ENCODE results near the gene CNTNAP5. TPM values are rescaled to one million over a fixed set of nuclear protein-coding genes. Genes with fewer than 3 reads are reported as not detected.

The CNTNAP5 gene
- total and polyA plus RNA-seq, 9 of the 15 experiments (the other 6 are each of a cell fraction or from before 2014, with no cell fraction given) = not detected

- TF ChIP-seq ATF1 (CRISPR knock-in tag; IDR thresholded peaks at IDR 0.05) (no peak), ATF1 (tag; IDR thresholded peaks at IDR 0.05) (no peak)
Measured at GRCh38 chr2:124151691-124152090, 126.6 kb downstream of the CNTNAP5 start (continued).

- in situ Hi-C loops (cut with MboI) (no loop called here), intact Hi-C loops (cut with micrococcal nuclease) (no loop called here)
- no peak for ATAC-seq
- TF ChIP-seq WHSC1 (IDR thresholded peaks at IDR 0.05; ENCODE audit: low read length) (no peak), XRCC5 (IDR thresholded peaks at IDR 0.05; ENCODE audit: low read depth, low read length) (no peak), ATF3 (IDR thresholded peaks at IDR 0.05) (no peak), ATF3 (CRISPR knock-in tag; conservative IDR thresholded peaks at IDR 0.05) (no peak), ZNF717 (CRISPR knock-in tag; IDR thresholded peaks at IDR 0.05) (no peak), PHTF2 (CRISPR knock-in tag; IDR thresholded peaks at IDR 0.05) (no peak), IFI16 (CRISPR knock-in tag; IDR thresholded peaks at IDR 0.05) (no peak), ZNF23 (CRISPR knock-in tag; IDR thresholded peaks at IDR 0.05) (no peak), NR2F6 (CRISPR knock-in tag; IDR thresholded peaks at IDR 0.05) (no peak)
- Histone ChIP-seq H3K79me2 (ENCODE audit: control insufficient read depth, insufficient read depth, low read length) (no peaks in the 10 kb centered on the region), H3K27me3 (ENCODE audit: control insufficient read depth in 2 of 2, insufficient read depth in 2 of 2, low read length in 2 of 2) (no peaks in the 10 kb centered on the region), H3K4me3 (no peak overlapping the region), H3K9me1 (ENCODE audit: control insufficient read depth, insufficient read depth, low read length) (no peaks in the 10 kb centered on the region), H2AFZ (ENCODE audit: low read depth, low read length) (no peak overlapping the region), H3K4me1 (replicated peaks in 1 of 2; ENCODE audit: control insufficient read depth in 2 of 2, insufficient read depth in 2 of 2, low read length in 2 of 2) (no peaks in the 10 kb centered on the region), H3K27ac (ENCODE audit: extremely low read depth, low read depth, low read length) (no peak overlapping the region), H3K9me3 (replicated peaks; ENCODE audit: control insufficient read depth, insufficient read depth, low read depth, low read length) (no peaks in the 10 kb centered on the region), H3K9ac (ENCODE audit: insufficient read depth in 1 of 2, low read depth in 2 of 2, low read length in 2 of 2) (no peak overlapping the region), H3K36me3 (ENCODE audit: control insufficient read depth, insufficient read depth, low read length) (no peaks in the 10 kb centered on the region), H4K20me1 (replicated peaks; ENCODE audit: control insufficient read depth, insufficient read depth, low read length) (no peaks in the 10 kb centered on the region), H3K4me2 (ENCODE audit: insufficient read depth, low read length) (no peak overlapping the region)
- ChIA-PET CTCF (ENCODE audit: low intra/inter-chr PET ratio) (no interaction called here), POLR2A (no interaction called here)
- no TSS peak for BruUV-seq (replicated peaks)
- 0% methylated on average over 8 of the region's 8 CpGs for WGBS (ENCODE audit: insufficient coverage, low coverage, missing lambda C conversion rate)
- no peak for FAIRE-seq
- no peak for DNase-seq (ENCODE audit: extremely low read depth in 1 of 4, low spot score in 3 of 4)
Measured at GRCh38 chr2:124153713-124154112, 128.6 kb downstream of the CNTNAP5 start.

Data from K562 (cell line).